ENCODE results near the gene BMPR1B. TPM values are rescaled to one million over a fixed set of nuclear protein-coding genes. Genes with fewer than 3 reads are reported as not detected.
A peak's percentile ranks its signal among the peaks of the same experiment; 100 is the strongest.

Gene BMPR1B
- total RNA-seq, 1 experiment from 2014 or later: not detected

DNA sequence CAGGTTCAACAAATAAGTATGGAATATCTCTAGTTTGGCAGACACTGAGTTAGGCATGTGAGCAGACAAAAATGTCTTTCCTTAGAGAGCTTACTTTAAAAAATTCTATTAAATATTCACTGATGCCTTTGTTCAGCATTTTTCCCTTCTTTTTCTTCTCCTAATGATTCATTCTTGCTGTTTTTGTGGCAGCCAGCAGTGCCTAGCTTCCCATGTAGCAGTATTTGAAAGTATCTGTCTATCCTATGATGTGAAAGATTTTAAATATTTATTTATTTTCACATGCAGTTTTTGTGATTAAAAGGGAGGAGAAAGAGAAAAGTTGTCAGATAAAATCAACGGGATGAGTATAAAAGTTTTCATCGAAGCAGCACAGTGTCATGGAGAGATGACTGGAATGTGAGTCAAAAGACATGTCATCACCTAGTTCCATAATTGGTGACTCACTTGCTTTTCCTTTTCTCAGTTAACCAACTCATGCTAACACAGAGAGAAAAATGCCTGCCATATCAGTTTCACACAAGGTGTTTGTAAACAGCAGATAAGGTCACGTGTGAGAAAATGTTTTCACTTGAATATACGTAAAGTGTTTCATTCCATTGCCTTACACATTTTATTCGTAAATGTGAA is 69.8 kb downstream of the BMPR1B start:
- H3K9ac ChIP-seq (ENCODE audit: low read length): no peak overlapping the region

DNA sequence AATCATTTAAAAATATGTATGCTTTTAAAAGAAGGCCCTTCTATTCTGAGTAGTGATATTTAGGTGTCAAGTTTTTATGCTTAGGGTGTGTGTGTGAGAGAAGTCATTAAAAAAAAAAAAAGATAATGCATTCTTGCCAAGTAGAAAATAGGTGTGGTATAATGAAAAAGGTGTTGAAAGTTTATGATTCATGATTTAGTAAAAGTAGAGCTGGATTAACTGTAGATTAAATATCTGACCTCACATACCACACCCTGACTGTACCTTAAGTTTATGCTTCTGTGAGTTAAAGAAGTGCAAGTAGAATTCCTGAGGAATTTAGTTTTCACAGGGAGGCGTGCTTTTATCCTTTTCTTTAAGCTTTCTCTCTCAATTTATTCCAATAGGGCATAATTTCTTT is 71.1 kb downstream of the BMPR1B start:
- ChIA-PET CTCF (no interaction called here), POLR2A (interaction anchor here (1.2 kb wide), 1 partner anchor 19 kb away, joined by 3 read pairs; no protein-coding TSS in a partner anchor), RAD21 (ENCODE audit: low non-redundant PET in 1 of 2, low total read pairs in 2 of 2, uncharacterized antibody in 2 of 2, unreplicated experiment in 2 of 2) (interaction anchor here in 1 of 2 experiments (0.6 kb wide), 1 partner anchor 419 kb away, joined by 3 read pairs; no protein-coding TSS in a partner anchor)
- H3K9me2 ChIP-seq (ENCODE audit: insufficient read depth): no peaks in the 10 kb centered on the region
- no peaks in the 10 kb centered on the region for H4K20me1 ChIP-seq (ENCODE audit: insufficient read depth)
- no peaks in the 10 kb centered on the region for H3K36me3 ChIP-seq (ENCODE audit: control insufficient read depth in 1 of 2, insufficient read depth in 2 of 2, low read length in 2 of 2)
- H3K27ac ChIP-seq (ENCODE audit: low read depth, low read length): no peak overlapping the region
- DNase-seq (ENCODE audit: low read depth, low spot score) (no peak), ATAC-seq (no peak)
- no TSS peak for BruUV-seq (replicated peaks)
- intact Hi-C loops (cut with micrococcal nuclease): no loop called here
- H3K4me1 ChIP-seq (ENCODE audit: control insufficient read depth in 1 of 2, insufficient read depth in 2 of 2, low read length in 2 of 2): peaks cover 0 to 21% of the 10 kb centered on the region in 2 experiments; a peak in 2 of 4 replicates
- H3K9me3 ChIP-seq (ENCODE audit: control insufficient read depth in 1 of 2, insufficient read depth in 1 of 2, low read depth in 1 of 2, low read length in 2 of 2): no peaks in the 10 kb centered on the region
- peak overlapping the region; percentile 0; the same call in 1 of the 2 replicates for H3K4me2 ChIP-seq (ENCODE audit: low read length)
- H3K27me3 ChIP-seq (ENCODE audit: insufficient read depth, low read length): no peaks in the 10 kb centered on the region
- no peak overlapping the region for H3K9ac ChIP-seq (ENCODE audit: low read length)
- H3K79me2 ChIP-seq (ENCODE audit: insufficient read depth, low read length): no peaks in the 10 kb centered on the region
- H2AFZ ChIP-seq (ENCODE audit: low read depth, low read length, poor library complexity, severe bottlenecking): peak overlapping the region; percentile 79
- no peak overlapping the region for H3K4me3 ChIP-seq (replicated peaks in 1 of 2; ENCODE audit: low read depth in 1 of 2, low read length in 2 of 2)
- TF ChIP-seq SIN3A (IDR thresholded peaks at IDR 0.05; ENCODE audit: low read depth) (no peak), ELF1 (IDR thresholded peaks at IDR 0.05; ENCODE audit: borderline replicate concordance, low read depth) (no peak), POLR2A (IDR thresholded peaks at IDR 0.05; ENCODE audit: borderline replicate concordance, extremely low read depth, insufficient read depth, insufficient read length) (no peak), CBX3 (IDR thresholded peaks at IDR 0.05; ENCODE audit: low read depth) (no peak), POLR2AphosphoS5 (IDR thresholded peaks at IDR 0.05; ENCODE audit: low read depth, low read length) (no peak), YY1 (IDR thresholded peaks at IDR 0.05; ENCODE audit: extremely low read depth, insufficient replicate concordance, low read depth, low read length) (no peak), SRF (IDR thresholded peaks at IDR 0.05; ENCODE audit: low read depth) (no peak), EZH2 (IDR thresholded peaks at IDR 0.05) (no peak), SP1 (IDR thresholded peaks at IDR 0.05; ENCODE audit: low read depth) (no peak)
- TF ChIP-seq, protein P1, sequence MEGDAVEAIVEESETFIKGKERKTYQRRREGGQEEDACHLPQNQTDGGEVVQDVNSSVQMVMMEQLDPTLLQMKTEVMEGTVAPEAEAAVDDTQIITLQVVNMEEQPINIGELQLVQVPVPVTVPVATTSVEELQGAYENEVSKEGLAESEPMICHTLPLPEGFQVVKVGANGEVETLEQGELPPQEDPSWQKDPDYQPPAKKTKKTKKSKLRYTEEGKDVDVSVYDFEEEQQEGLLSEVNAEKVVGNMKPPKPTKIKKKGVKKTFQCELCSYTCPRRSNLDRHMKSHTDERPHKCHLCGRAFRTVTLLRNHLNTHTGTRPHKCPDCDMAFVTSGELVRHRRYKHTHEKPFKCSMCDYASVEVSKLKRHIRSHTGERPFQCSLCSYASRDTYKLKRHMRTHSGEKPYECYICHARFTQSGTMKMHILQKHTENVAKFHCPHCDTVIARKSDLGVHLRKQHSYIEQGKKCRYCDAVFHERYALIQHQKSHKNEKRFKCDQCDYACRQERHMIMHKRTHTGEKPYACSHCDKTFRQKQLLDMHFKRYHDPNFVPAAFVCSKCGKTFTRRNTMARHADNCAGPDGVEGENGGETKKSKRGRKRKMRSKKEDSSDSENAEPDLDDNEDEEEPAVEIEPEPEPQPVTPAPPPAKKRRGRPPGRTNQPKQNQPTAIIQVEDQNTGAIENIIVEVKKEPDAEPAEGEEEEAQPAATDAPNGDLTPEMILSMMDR (IDR thresholded peaks at IDR 0.05 in 2 of 3, conservative IDR thresholded peaks at IDR 0.05 in 1 of 3; ENCODE audit: borderline replicate concordance in 1 of 3, insufficient read depth in 1 of 3, low read depth in 2 of 3, low read length in 2 of 3): no peak
- TF ChIP-seq, protein P2, sequence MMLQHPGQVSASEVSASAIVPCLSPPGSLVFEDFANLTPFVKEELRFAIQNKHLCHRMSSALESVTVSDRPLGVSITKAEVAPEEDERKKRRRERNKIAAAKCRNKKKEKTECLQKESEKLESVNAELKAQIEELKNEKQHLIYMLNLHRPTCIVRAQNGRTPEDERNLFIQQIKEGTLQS (IDR thresholded peaks at IDR 0.05): no peak

More for the DNA sequence above, 69.8 kb downstream of the BMPR1B start:
- H3K36me3 ChIP-seq (ENCODE audit: control insufficient read depth in 1 of 2, insufficient read depth in 2 of 2, low read length in 2 of 2): no peaks in the 10 kb centered on the region
- ChIA-PET RAD21 (ENCODE audit: low non-redundant PET in 1 of 2, low total read pairs in 2 of 2, uncharacterized antibody in 2 of 2, unreplicated experiment in 2 of 2) (no interaction called here), CTCF (no interaction called here), POLR2A (no interaction called here)
- DNase-seq (ENCODE audit: low read depth, low spot score): peak; percentile 62
- peaks cover 0 to 21% of the 10 kb centered on the region in 2 experiments; a peak in 2 of 4 replicates for H3K4me1 ChIP-seq (ENCODE audit: control insufficient read depth in 1 of 2, insufficient read depth in 2 of 2, low read length in 2 of 2)
- intact Hi-C loops (cut with micrococcal nuclease): no loop called here
- H3K27ac ChIP-seq (ENCODE audit: low read depth, low read length): no peak overlapping the region
- TF ChIP-seq, protein P3, sequence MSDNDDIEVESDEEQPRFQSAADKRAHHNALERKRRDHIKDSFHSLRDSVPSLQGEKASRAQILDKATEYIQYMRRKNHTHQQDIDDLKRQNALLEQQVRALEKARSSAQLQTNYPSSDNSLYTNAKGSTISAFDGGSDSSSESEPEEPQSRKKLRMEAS (IDR thresholded peaks at IDR 0.05): peak; percentile 53; the same call in 1 of the 2 replicates
- TF ChIP-seq YY1 (IDR thresholded peaks at IDR 0.05; ENCODE audit: extremely low read depth, insufficient replicate concordance, low read depth, low read length): peak; percentile 7
- peak; percentile 83 for TF ChIP-seq JUND (IDR thresholded peaks at IDR 0.05)
- TF ChIP-seq POLR2AphosphoS5 (IDR thresholded peaks at IDR 0.05; ENCODE audit: low read depth, low read length): no peak
- no peak for TF ChIP-seq EZH2 (IDR thresholded peaks at IDR 0.05)
- TF ChIP-seq, protein P2 (IDR thresholded peaks at IDR 0.05): peak; percentile 58; the same call in 1 of the 2 replicates
- no peak for TF ChIP-seq ZFX (IDR thresholded peaks at IDR 0.05)
- TF ChIP-seq TCF7L2 (IDR thresholded peaks at IDR 0.05; ENCODE audit: borderline replicate concordance, extremely low read depth, insufficient read depth, insufficient read length): no peak
- TF ChIP-seq SIN3A (IDR thresholded peaks at IDR 0.05; ENCODE audit: low read depth): no peak
- peak; percentile 57; the same call in 1 of the 2 replicates for TF ChIP-seq SP1 (IDR thresholded peaks at IDR 0.05; ENCODE audit: low read depth)
- TF ChIP-seq CEBPB (IDR thresholded peaks at IDR 0.05; ENCODE audit: low read depth): peak; percentile 66
- TF ChIP-seq CBX3 (IDR thresholded peaks at IDR 0.05; ENCODE audit: low read depth): peak; percentile 83
- no peak for TF ChIP-seq RAD21 (IDR thresholded peaks at IDR 0.05; ENCODE audit: low read depth)
- TF ChIP-seq FOSL1 (IDR thresholded peaks at IDR 0.05; ENCODE audit: low read depth): peak; percentile 93
- TF ChIP-seq SRF (IDR thresholded peaks at IDR 0.05; ENCODE audit: low read depth): peak; percentile 76
- H3K4me2 ChIP-seq (ENCODE audit: low read length): peak overlapping the region; percentile 59
- H3K79me2 ChIP-seq (ENCODE audit: insufficient read depth, low read length): no peaks in the 10 kb centered on the region
- no peaks in the 10 kb centered on the region for H3K9me2 ChIP-seq (ENCODE audit: insufficient read depth)
- no peaks in the 10 kb centered on the region for H3K9me3 ChIP-seq (ENCODE audit: control insufficient read depth in 1 of 2, insufficient read depth in 1 of 2, low read depth in 1 of 2, low read length in 2 of 2)
- no peaks in the 10 kb centered on the region for H3K27me3 ChIP-seq (ENCODE audit: insufficient read depth, low read length)
- BruUV-seq (replicated peaks): no TSS peak
- peak overlapping the region; percentile 79 for H2AFZ ChIP-seq (ENCODE audit: low read depth, low read length, poor library complexity, severe bottlenecking)
- H4K20me1 ChIP-seq (ENCODE audit: insufficient read depth): no peaks in the 10 kb centered on the region
- H3K4me3 ChIP-seq (replicated peaks in 1 of 2; ENCODE audit: low read depth in 1 of 2, low read length in 2 of 2): peak overlapping the region in 1 of 2 experiments; percentile 9; a peak in 1 of 4 replicates
- peak; percentile 92 for ATAC-seq

All from HCT116 (cell line).